PC-9 (cell line): ENCODE data around the gene PLAC9. TPM values are rescaled to one million over a fixed set of nuclear protein-coding genes. Genes with fewer than 3 reads are reported as not detected.

Experiments used
- BruUV-seq: library from RNA; stranded (reverse); fragments of 400-500 nt; replicated peaks from 2 replicates; lab custom pipeline; 2021; lab: Mats Ljungman, UMichigan
- CTCF ChIA-PET: fragments of 300-600 bp; sonication (Branson Sonifier 250); formaldehyde crosslinking; loops from one replicate; lab custom pipeline; 2022; ENCODE audit warnings: antibody characterized with exemption; lab: Charles Lee
- POLR2A ChIA-PET: fragments of 300-600 bp; sonication (Branson Sonifier 250); formaldehyde crosslinking; loops from one replicate; lab custom pipeline; 2022; ENCODE audit warnings: antibody characterized with exemption; ENCODE audit not compliant: unreplicated experiment; lab: Charles Lee
- DNase-seq, 2 experiments: peaks; one replicate each; pipeline versions ENCODE4 v3.0.0 to v3.0.0-alpha.2; 2015 to 2022; ENCODE audit warnings: mixed read lengths in 1 of 2
- H2AFZ ChIP-seq: fragments of 200-600 bp; sonication (generic); 2 replicates; pipeline ENCODE4 v1.8.1; 2017; ENCODE audit warnings: antibody characterized with exemption
- H3F3A ChIP-seq: fragments of 200-600 bp; sonication (generic); 2 replicates; pipeline ENCODE4 v1.8.1; 2017; ENCODE audit warnings: antibody characterized with exemption, mild to moderate bottlenecking, low read depth; ENCODE audit not compliant: insufficient read depth
- H3K27ac ChIP-seq: fragments of 200-600 bp; sonication (generic); 2 replicates; pipeline ENCODE4 v1.6.1; 2016; ENCODE audit warnings: mixed run types
- H3K27me3 ChIP-seq: fragments of 200-600 bp; sonication (generic); 2 replicates; pipeline ENCODE4 v1.6.1; 2016; ENCODE audit warnings: low read depth, mixed run types; ENCODE audit not compliant: insufficient read depth
- H3K36me3 ChIP-seq: fragments of 200-600 bp; sonication (generic); 2 replicates; pipeline ENCODE4 v1.6.1; 2016; ENCODE audit warnings: low read depth, mixed run types
- H3K4me1 ChIP-seq: fragments of 200-600 bp; sonication (generic); replicated peaks from 2 replicates; pipeline ENCODE4 v1.6.1; 2016; ENCODE audit warnings: mixed run types; ENCODE audit not compliant: insufficient read depth
- H3K4me2 ChIP-seq: fragments of 200-600 bp; sonication (generic); 2 replicates; pipeline ENCODE4 v1.6.1; 2017; ENCODE audit warnings: mixed run types
- H3K4me3 ChIP-seq: fragments of 200-600 bp; sonication (generic); 2 replicates; pipeline ENCODE4 v1.6.1; 2016; ENCODE audit warnings: mixed run types
- H3K79me2 ChIP-seq: fragments of 200-600 bp; sonication (generic); 2 replicates; pipeline ENCODE4 v1.6.1; 2017; ENCODE audit warnings: low read depth, mixed run types
- H3K9me2 ChIP-seq: fragments of 200-600 bp; sonication (generic); 2 replicates; pipeline ENCODE4 v1.8.1; 2017; ENCODE audit warnings: mild to moderate bottlenecking; ENCODE audit not compliant: insufficient read depth
- H3K9me3 ChIP-seq: fragments of 200-600 bp; sonication (generic); 2 replicates; pipeline ENCODE4 v1.8.1; 2016; ENCODE audit warnings: low read depth; ENCODE audit not compliant: insufficient read depth
- H4K20me1 ChIP-seq: fragments of 200-600 bp; sonication (generic); 2 replicates; pipeline ENCODE4 v1.8.1; 2017; ENCODE audit not compliant: insufficient read depth
- CTCF ChIP-seq: fragments of 200-600 bp; sonication (generic); conservative IDR thresholded peaks from 2 replicates; pipeline ENCODE4 v1.6.1; 2017; ENCODE audit warnings: mixed run types, antibody characterized with exemption, mild to moderate bottlenecking, moderate library complexity
- EZH2 ChIP-seq: fragments of 200-600 bp; sonication (generic); IDR thresholded peaks from 2 replicates; pipeline ENCODE4 v1.8.0; 2017; ENCODE audit warnings: antibody characterized with exemption, low read depth
- intact Hi-C: fragments of 100-400 bp; cut with micrococcal nuclease; formaldehyde crosslinking; loops from one replicate; pipeline ENCODE4 v1.10.0; 2022; ENCODE audit not compliant: unreplicated experiment
- total RNA-seq: library from RNA; stranded (reverse); gene quantifications from 2 replicates; pipeline ENCODE4 v1.2.3, GENCODE V29; 2021

The PLAC9 gene
- total RNA-seq, 1 experiment from 2014 or later, result not detected

GRCh38 chr10:80136134-80136571 lies 3.6 kb downstream of the PLAC9 start:
- Histone ChIP-seq H4K20me1 (no peaks in the 10 kb centered on the region), H3K27me3 (no peaks in the 10 kb centered on the region), H3K36me3 (no peaks in the 10 kb centered on the region), H3K4me1 (peaks cover 3% of the 10 kb centered on the region; the same call in 1 of the 2 replicates), H3K79me2 (no peaks in the 10 kb centered on the region), H3K4me3 (no peak overlapping the region), H3K9me3 (no peaks in the 10 kb centered on the region), H2AFZ (no peak overlapping the region), H3K9me2 (no peaks in the 10 kb centered on the region), H3F3A (no peaks in the 10 kb centered on the region), H3K27ac (no peak overlapping the region), H3K4me2 (no peak overlapping the region)
- BruUV-seq, result no TSS peak
- intact Hi-C loops, result no loop called here
- ChIA-PET CTCF (no interaction called here), POLR2A (interaction anchor here (0.6 kb wide), 1 partner anchor 196 kb away, joined by 7 read pairs; no protein-coding TSS in a partner anchor)
- TF ChIP-seq CTCF (no peak), EZH2 (no peak)
- no peak for DNase-seq

- no TSS peak for BruUV-seq
- Histone ChIP-seq H2AFZ (no peak overlapping the region), H3K27me3 (no peaks in the 10 kb centered on the region), H3F3A (no peaks in the 10 kb centered on the region), H3K9me2 (no peaks in the 10 kb centered on the region), H3K4me1 (no peaks in the 10 kb centered on the region), H3K9me3 (no peaks in the 10 kb centered on the region), H3K4me2 (no peak overlapping the region), H3K79me2 (no peaks in the 10 kb centered on the region), H4K20me1 (no peaks in the 10 kb centered on the region), H3K36me3 (no peaks in the 10 kb centered on the region), H3K27ac (no peak overlapping the region), H3K4me3 (no peak overlapping the region)
- CTCF ChIA-PET, result no interaction called here
- TF ChIP-seq CTCF, result no peak
- TF ChIP-seq EZH2, result no peak
- no peak for DNase-seq
- POLR2A ChIA-PET, result interaction anchor here (0.6 kb wide), 1 partner anchor 195 kb away, joined by 7 read pairs; no protein-coding TSS in a partner anchor
- intact Hi-C loops, result no loop called here
Observed at GRCh38 chr10:80137031-80137862, 4.7 kb downstream of the PLAC9 start.

GRCh38 chr10:80137920-80138319 lies 5.4 kb downstream of the PLAC9 start:
- CTCF ChIA-PET, result no interaction called here
- Histone ChIP-seq H3K9me3 (no peaks in the 10 kb centered on the region), H4K20me1 (no peaks in the 10 kb centered on the region), H3F3A (no peaks in the 10 kb centered on the region), H3K27me3 (no peaks in the 10 kb centered on the region), H3K4me1 (no peaks in the 10 kb centered on the region), H3K27ac (no peak overlapping the region), H3K4me3 (no peak overlapping the region), H3K9me2 (no peaks in the 10 kb centered on the region), H2AFZ (no peak overlapping the region), H3K36me3 (no peaks in the 10 kb centered on the region), H3K79me2 (no peaks in the 10 kb centered on the region), H3K4me2 (no peak overlapping the region)
- no TSS peak for BruUV-seq
- DNase-seq, result no peak
- TF ChIP-seq EZH2 (no peak), CTCF (no peak)
- POLR2A ChIA-PET, result no interaction called here
- intact Hi-C loops, result no loop called here
